Measurements from ENCODE around the gene THRAP3.
"Not testable (repeated sequence)": the region's sequence is repeated elsewhere in the genome, so short reads cannot be mapped to it uniquely, and the experiment has no call there.

The THRAP3 gene

DNA sequence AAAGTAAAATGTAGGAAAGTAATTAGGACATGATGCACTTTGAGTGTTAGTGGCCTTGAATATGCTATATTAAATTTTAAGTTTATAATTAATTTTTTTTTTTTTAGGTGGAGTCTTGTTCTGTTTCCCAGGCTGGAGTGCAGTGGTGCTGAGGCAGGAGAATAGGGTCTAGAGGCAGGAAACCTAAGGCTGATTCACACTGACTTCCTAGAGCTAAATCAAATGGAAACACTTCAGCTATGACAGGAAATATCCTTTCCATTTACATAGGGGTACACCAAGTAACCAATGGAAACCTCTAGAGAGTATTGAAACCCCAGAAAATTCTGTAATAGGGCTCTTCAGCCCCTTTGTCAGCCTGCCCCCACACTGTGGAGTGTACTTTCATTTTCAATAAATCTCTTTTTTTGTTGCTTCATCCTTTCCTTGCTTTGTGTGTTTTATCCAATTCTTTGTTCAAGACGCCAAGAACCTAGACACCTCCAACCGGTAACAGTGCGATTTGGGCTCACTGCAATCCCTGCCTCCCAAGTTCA is 17.9 kb upstream of the THRAP3 start:
- no peak for DNase-seq

DNA sequence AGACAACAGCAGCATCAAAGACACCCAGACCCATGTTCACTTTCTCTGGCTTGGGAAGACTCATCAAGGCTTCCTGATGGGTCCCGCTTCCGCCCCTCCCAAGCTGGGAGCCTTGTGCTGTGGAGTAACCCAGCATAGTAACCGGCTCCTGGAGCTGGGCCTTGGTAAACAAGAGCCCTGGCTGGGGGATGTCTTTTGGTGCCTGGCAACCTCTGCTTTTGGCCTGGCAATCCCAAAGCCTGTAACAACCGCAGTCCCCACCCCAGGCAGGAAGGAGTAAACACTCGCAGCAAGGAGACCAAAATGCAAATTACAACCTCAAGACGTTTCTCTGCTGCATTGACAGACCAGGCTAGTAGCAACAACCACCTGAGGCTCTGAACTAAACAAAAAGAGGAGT is 16.9 kb upstream of the THRAP3 start:
- no peak for DNase-seq

DNA sequence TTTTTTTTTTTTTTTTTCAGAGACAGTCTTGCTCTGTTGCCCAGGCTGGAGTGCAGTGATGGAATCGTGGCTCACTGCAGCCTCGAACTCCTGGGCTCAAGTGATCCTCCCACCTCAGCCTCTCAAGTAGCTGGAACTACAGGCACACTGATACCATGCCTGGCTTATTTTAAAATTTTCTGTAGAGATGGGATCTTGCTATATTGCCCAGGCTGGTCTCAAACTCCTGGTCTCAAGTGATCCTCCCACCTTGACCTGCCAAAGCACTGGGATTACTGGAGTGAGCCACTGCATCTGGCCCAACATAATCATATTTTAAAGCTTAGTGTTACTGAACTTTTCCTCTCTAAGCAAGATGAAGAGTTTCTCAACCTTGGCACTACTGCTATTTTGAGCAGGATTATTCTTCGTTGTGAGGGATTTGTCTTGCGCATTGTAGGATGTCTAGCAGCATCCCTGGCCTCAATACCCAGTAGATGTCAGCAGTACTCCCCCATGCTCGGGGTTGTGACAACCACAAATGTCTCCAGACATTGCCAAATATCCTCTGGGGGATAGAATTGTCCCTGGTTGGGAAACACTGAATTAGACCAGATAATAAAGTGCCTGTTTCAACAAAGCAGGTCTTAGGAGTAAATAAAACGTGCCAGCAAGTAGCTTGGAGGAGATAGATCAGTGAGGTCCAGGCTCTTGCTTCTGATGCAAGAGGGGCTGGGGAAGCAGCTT is 15.1 kb upstream of the THRAP3 start:
- no peak for DNase-seq

DNA sequence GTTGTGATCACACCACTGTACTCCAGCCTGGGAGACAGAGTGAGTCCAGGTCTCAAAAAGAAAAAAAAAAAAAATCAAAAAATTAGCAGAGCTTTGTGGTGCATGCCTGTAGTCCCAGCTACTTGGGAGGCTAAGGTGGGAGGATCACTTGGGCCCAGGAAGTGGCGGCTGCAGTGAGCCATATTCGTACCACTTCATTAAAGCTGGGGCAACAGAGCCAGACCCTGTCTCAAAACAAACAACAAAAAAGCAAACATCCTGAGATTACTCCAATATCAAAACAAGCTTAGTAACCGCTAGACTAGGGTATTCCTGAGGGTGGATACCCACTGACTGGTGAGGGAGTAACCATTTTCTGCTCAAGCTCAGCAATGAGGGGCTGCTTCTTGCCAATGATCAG is 12.9 kb upstream of the THRAP3 start:
- no peak for DNase-seq

DNA sequence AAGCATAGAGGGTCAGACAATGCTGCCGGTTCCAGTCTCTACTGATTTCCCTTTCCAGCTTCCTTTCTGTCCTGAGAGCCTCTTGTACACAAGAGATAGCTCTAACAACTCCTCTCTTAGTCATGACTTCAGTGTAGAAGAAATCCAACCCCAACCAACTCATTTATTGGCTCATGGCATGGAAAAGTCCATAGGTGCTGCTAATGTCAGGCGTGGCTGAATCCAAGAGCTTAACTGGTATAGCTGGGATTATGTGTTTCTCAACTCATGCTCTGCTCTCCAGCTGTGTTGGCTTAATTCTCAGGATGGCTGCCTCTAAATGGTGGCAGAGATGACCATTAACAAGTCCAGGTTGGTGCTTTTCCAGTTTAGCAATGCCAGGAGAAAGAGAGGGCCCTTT is 12.4 kb upstream of the THRAP3 start:
- no peak for DNase-seq

DNA sequence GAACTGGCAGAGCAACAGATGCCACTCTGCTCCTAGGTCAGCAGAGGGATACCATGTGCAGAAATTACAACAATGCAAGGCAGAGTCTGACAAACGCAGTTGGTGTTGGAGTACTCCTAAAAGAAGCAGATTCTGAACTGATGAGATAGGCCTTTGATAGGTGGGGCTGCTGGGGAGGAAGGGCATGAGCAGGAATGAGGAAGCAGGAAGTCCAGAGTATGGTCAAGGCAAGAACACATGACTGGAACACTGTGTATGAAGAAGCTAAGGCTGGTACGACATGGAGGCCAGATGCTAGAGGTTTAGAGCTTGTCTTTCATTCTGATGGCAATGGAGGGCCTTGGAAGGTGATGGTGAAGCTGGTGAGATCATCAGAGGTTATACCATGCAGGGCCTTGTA is 11.5 kb upstream of the THRAP3 start:
- no peak for DNase-seq

DNA sequence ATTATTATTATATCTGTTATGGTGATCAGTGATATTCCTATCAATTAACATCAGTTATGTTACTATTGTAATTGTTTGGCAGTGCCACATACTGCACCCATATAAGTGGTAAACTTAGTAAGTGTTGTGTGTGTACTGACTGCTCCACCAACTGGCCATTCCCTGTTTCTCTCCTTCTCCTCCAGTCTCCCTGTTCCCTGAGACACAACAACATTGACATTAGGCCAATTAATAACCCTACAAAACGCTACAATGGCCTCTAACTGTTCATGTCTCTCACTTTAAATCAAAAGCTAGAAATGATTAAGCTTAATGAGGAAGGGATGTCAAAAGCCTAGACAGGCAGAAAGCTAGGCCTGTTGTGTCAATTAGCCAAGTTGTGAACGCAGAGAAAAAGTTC is 6.6 kb upstream of the THRAP3 start:
- DNase-seq: no peak

DNA sequence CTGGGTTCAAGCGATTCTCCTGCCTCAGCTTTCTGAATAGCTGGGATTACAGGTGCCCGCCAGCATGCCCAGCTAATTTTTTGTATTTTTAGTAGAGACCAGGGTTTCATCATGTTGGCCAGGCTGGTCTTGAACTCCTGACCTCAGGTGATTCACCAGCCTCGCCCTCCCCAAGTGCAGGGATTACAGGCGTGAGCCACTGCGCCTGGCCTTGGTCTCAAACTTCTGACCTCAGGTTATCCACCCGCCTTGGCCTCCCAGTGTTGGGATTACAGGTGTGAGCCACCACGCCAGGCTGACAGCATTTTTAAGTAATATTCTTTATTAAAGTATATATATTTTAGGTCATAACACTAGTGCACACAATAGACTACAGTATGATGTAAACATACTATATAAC is 2.3 kb upstream of the THRAP3 start:
- DNase-seq: not testable (repeated sequence)

DNA sequence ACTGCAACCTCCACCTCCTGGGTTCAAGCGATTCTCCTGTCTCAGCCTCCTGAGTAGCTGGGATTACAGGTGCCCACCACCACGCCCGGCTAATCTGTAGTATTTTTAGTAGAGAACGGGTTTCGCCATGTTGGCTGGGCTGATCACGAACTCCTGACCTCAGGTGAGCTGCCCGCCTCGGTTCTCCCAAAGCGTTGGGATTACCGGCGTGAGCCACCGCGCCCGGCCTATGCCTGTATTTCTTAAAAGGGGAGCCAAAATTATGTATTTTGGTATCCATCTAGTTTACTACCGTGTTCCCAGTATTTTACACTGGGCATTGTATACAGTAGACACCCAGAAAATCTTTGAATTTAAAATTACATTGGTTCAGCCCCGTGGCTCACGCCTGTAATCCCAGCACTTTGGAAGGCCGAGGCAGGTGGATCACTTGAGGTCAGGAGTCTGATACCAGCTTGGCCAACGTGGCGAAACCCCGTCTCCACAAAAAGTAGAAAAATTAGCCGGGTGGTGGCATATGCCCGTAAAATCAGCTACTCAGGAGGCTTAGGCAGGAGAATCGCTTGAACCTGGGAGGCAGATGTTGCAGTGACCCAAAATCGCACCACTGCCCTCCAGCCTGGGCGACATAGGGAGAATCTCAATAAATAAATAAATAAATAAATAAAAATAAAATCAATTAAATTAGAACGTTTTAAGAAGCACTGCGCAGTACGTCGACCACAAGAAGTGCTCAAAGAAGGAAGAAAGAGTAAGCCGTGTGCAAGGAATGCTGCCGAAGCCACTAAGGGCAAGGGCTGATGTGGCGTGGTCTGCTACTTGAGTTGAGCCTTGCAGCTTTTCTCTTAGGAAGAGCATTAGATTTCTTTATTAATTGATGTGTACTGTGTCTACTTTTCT is 1.5 kb upstream of the THRAP3 start:
- DNase-seq: no peak

DNA sequence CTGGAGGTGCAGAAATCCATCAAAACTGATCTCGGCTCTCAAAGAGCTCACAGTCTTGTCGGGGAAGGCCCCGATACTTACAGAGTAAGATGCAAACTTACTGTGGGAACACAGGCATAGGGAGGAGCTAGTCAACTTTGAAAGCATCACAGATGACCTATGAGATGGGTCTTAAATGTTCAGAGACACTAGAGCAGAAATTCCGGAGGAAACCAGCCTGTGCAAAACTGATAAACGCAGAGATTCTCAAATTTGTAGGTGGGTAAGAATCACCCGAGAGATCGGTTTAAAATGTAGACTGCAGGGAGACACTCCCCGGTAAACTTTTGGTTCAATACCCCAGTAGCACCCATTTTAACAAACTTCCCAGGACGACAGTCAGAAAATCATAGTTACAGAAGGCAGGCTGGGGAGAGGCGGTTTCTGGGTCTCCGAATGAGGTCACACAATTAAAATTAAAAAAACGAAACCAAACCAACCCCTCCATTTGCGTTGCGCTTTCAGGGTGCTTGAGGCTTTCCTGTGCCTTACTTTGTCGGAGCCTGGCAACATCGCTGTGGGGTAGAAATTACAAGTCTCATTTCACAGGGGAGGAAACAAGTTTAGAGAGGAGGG is 755 bp upstream of the THRAP3 start:
- DNase-seq: peak; percentile 46

DNA sequence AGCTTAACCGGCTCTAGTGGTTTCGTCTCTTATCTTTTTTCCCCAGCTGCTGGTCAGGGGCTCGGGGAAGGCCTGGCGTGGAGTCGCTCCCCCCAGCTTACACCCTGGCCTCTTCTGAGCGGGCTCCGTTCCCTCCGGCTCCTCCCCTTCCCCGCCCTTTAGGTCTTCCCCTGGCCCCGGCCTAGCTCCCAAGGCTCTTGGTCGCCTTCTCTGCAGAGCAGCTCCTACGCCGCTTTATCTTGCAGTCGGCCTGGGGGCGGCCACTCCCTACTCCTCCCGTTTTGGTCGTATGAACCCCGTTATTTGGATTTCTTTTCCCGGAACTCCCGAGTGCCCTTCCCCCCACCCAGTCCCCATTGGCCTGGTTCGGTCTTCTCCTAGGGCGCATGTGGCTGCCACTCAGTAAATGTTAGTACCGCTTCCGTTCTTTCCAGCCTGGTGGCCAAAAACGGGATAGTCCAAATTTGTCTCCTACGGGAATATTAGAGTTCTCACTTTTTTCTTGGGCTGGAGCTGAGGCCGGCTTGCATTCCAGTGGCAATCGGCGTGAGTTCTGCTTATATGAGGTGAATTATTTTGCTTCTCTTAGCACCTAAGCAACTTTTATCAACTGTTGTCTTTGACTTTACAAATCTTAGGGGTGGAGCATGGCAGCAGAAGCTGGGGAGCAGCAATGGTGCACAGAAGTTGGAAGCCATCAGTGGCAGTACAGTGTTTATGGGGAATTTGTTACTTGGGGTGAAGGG is 467 bp downstream of the THRAP3 start:
- no peak for DNase-seq

DNA sequence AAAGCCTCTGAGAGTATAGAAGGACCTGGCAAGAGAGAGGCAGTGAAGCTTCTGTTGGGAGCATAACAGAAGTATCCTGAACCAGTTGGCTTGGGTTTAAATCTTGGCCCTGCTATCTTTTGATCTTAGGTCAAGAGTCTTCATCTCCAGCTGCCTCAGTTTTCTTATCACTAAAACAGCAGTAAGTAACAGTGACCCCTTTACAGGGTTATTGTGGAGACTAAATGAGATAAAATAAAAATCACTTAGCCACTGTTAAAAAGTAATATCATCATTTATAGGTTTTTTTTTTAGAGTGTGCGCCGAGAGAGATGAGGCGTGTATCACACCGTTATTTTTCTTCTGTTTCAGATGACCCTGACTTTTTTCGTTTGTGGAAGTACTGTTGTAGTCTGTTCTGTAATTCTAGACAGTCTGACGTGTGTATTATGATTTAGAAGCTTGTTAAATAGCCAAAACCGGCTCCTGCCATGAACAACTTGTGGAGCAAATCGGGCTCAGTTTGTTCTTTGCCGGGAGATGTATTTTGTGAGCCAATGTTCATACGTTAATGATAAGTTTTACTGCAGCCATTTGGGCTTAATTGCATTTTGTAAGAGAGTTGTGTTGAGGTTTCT is 1.1 kb downstream of the THRAP3 start:
- DNase-seq: no peak

DNA sequence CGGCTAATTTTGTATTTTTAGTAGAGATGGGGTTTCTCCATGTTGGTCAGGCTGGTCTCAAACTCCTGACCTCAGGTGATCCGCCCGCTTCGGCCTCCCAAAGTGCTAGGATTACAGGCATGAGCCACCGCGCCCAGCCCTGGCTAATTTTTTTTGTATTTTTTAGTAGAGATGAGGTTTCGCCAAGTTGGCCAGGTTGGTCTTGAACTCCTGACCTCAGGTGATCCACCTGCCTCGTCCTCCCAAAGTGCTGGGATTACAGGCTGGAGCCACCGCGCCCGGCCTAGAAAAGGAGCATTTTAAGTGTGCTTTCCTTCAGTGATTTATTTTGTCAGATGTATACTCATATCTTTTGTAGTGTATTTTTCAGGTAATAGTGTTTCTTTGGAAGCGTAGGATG is 6.0 kb downstream of the THRAP3 start:
- not testable (repeated sequence) for DNase-seq

DNA sequence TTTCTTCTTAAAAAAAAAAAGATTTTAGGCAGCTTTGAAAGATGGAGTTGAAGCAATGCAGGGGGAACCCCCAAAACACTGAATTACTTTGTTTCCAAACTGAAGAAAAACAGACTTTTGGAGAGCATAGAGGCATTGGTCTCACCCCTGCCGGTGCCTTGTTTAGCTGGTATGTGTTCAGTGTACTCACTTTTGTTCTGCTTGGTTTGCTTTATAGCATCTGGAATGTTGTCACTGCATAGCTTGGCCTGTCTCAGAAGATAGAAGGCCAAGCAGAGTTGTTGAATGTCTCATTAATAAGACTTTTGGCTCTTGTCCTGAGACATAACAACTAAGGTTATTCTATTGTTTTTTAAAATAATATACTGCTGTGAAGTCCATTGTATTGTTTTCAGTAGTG is 6.9 kb downstream of the THRAP3 start:
- DNase-seq: no peak

DNA sequence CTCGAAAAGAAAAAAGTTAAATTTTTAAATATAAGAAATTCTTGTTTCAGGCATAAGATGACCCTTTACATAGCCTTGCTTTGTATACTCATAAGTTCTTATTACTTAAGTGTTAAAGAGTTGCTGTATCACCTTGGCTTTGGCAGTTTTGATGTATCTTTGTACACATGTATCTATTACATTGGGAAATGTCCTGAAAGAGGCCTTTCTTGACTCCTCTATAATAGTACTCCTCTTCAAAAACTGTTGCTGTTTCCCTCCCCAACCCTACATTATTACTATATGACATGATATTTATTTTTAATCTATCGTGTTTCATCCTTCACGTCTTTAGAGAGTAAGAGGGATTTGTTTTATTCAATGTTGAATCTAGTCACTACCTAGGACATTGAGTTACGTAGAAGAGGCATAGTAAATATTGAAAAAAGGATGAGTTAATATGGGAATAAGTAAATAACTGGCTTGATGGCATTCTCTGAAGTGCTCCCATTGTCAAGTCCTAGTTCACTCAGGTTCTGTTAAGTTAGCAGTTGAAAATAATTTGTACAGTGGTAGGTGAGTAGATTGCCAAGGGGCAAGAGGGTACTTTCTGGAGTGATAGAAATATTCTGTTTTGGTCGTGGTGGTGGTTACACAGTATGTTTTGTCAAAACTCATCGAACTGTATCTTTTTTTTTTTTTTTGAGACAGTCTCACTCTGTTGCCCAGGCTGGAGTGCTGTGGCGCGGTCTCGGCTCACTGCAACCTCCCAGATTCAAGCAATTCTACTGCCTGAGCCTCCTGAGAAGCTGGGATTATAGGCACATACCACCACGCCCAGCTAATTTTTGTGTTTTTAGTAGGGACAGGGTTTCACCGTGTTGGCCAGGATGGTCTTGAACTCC is 8.2 kb downstream of the THRAP3 start:
- DNase-seq: no peak

DNA sequence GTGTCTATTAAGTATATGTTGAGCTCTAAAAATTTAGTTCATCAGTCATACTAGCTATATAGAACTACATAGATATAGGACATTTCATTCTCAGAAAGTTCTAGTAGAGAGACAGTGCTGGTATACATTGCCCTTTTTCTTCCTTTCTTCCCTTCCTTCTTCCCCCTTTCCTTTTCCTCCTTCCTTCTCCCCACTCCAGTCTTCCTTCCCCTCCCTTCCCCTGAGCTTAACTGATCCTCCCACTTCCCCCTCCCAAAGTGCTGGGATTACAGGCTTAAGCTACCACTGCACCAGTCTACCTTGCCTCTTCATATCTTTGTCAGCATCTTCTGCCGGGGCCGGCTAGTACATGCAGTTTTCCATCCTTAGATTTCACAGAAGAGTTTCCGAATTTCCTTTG is 12.1 kb downstream of the THRAP3 start:
- no peak for DNase-seq

DNA sequence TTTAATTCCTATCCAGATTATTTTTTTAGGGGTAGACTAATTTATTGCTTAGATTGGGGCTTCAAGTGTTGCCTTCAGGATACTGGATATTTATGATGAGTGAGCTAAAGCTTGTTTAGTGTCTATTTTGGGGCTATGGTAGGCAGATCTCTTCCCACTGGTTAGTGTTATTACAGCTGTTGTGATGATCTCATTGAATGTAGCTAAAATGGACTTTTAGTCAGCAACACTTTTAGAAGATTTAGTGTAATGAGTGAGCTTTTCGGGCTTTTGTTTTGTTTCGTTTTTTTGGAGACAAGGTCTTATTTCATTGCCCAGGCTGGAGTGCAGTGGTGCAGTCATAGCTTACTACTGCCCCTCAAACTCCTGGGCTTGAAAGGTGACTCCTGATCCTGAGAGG is 14.2 kb downstream of the THRAP3 start:
- no peak for DNase-seq

DNA sequence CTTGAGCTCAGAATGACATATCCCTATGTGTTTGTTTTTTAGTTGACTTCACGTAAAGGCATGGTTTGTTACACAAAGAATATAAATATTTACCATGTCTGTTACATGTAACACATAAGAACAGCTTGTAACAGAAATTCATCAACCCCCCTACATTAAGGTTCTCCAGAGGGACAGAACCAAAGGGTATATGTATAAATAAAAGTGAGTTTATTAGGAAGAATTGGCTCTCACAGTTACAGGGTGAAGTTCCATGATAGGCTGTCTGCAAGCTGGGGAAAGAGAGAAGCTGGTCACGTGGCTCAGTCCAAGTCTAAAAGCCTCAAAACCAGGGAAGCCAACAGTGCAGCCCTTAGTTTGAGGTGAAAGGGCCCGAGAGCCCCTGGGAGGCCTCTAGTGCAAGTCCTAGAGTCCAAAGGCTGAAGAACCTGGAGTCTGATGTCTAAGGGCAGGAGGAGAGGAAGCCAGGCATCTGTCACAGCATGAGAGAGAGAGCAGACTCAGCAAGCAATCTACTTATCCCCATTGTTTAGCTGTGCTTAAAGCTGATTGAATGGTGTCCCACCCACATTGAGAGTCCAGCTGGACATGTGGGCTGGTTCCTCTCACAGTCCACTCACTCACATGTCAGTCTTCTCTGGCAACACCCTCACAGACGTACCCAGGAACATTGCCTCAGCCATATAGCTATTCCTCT is 15.8 kb downstream of the THRAP3 start:
- DNase-seq: no peak

DNA sequence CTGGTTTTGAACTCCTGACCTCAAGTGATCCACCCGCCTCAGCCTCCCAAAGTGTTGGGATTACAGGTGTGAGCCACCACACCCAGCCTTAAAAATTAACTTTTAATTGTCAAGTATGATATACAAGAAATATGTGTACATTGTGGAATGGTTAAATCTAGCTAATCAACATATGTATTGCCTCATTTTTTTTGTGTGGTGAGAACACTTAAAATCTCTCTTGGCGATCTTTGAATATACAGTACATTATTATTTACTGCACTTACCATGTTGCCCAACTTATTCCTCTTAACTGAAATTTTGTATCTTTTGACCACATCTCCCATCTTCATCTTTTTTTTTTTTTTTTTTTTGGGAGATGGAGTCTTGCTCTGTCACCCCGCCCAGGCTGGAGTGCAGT is 23.3 kb downstream of the THRAP3 start:
- DNase-seq: no peak

DNA sequence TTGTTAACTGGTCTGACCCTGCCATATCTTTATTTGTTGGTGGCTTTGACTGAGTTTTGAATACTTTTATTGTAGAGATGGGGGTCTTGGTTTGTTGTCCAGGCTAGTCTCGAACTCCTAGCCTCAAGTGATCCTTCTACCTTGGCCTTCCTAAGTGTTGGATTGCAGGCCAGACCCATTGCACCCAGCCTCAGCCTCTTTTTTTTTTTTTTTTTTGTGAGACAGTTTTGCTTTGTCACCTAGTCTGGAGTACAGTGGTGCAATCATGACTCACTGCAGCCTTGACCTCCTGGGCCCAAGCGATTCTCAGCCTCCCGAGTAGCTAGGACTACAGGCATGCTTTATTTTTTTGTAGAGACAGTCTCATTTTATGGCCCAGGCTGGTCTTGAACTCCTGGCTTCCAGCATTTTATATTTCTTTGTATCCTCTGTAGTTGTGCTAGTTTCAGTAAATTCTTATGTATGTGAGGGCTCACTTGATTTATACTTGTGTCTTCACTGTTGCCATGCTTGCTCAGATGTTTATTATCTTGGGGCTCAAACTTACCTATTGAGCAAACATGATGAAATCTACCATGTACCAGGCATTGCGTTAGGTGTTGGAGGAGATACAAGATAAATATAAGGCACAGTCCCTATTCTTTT is 24.1 kb downstream of the THRAP3 start:
- no peak for DNase-seq
